ENCODE results near the gene MIS18A.
A peak's percentile ranks its signal among the peaks of the same experiment; 100 is the strongest.
"Not testable (repeated sequence)": the region's sequence is repeated elsewhere in the genome, so short reads cannot be mapped to it uniquely, and the experiment has no call there.

The MIS18A gene

DNA sequence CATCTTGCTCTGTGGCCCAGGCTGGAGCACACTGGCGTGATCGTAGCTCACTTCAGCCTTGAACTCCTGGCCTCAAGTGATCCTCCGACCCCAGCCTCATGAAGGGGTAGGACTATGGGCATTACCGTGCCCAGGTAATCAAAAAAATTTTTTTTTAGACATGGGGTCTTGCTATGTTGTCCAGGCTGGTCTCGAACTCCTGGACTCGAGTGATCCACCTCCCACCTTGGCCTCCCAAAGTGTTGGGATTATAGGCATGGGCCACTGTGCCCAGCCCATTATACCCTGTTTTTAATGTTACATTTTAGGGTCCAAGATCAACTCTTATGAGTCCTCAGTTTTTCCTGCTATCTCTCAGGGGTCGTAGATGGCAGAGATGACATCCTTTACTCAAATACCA lies 26.1 kb upstream of the MIS18A start:
- DNase-seq (ENCODE audit: low spot score) = no peak

DNA sequence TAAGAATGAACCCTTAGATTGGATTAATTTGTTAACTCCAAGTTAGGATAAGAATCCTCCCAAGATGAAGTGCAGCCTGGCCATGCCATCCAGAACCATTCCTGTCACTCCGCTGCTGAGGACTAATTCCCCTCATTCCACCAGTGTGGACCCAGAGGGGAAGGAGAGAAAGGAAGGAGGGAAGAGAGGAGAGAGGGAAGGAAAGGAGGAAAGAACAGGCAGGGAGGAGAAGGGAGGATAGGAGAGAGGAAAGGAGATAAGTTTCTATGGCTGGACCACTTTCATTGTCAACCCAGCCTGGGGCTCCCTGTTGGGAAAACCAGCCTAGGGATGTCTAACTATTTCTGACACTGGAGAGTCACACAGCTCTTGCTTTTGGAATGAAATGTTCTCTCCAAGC lies 24.5 kb upstream of the MIS18A start:
- no peak for DNase-seq (ENCODE audit: low spot score)

DNA sequence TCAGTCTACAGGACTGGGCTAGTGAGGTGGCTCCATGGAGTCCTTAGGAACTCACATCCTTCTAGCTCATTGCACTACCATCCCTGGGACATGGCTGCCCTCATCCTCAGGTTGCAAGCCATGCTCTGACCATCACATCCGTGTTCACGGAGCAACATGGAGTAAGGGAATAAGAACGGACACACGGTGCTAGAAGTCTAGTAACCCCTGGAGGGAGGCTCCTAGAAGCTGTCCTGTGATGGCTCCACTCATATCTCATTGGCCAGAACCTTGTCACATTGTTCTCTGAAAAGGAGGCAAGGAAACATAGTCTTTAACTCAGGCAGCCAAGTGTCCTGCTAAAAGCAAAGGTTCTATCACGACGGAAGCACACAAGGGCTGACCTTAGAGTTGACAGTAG lies 23.7 kb upstream of the MIS18A start:
- DNase-seq (ENCODE audit: low spot score) = no peak

DNA sequence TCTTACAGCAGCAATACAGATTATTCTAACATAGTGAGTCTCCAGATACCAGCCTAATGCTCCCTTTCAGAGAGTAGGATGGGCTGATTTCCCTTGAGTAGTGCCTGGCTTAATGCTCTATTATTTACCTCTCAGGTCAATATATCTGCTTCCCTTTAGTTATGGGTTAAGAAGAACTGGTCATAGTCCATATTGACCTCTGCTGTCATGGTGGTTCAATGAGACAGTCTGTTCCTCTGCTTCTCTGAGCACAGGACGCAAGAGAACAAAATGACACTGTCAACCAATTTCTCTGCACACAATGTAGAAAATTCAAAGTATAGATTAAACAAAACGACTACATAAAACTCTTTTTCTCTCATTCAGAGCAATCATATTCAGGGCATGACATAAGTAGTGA lies 22.7 kb upstream of the MIS18A start:
- DNase-seq (ENCODE audit: low spot score) = no peak

DNA sequence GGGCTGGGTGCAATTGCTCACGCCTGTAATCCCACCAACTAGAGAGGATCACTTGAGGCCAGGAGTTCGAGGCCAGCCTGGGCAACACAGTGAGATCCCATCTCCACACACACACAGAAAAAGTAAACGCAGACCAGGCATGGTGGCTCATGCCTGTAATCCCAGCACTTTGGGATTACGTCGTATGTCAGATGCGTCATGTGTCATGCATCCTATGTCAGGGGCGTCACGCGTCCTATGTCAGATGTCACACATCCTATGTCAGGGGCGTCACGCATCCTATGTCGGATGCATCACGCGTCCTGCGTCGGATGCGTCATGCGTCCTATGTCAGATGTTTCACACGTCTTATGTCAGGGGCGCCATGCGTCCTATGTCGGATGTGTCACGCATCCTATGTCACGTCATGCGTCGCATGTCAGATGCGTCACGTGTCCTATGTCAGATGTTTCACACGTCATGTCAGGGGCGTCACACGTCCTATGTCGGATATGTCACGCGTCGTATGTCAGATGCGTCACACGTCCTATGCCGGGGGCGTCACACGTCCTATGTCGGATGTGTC lies 21.4 kb upstream of the MIS18A start:
- DNase-seq (ENCODE audit: low spot score) = no peak

DNA sequence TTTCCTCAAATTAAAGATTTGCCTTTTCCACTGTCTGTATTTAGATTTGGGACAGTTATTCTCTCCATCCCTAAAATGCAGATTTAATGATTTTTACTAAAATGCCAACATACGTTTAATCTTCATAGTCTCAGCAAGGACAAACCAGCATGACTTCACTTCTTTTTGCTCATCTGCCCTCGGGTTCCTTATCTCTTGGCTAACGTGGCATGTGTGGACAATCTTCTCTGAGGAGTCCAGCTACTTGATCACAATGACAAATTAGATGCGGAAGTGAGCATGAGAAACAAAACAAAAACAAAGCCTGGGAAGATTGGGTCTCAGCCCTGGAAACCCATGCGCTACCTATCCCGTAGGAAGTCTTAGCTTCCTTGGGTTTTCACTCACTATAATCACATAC lies 20.8 kb upstream of the MIS18A start:
- DNase-seq (ENCODE audit: low spot score) = no peak

DNA sequence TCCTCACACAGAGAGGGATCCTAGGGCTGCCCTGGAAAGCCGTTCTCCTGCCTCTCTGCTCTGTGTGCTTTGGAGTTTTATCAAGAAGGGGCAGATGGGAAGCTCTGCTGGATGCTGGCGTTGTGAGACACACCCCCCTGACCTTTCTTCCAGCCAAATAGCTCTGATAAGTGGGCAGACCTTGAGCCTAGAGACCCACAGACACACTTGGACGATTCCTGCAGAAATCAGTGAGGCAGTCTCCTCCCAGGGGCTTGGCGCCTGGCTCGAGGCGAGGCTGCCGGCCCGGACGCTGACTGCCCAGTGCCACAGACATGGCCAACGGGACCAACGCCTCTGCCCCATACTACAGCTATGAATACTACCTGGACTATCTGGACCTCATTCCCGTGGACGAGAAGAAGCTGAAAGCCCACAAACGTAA lies 19.8 kb upstream of the MIS18A start, which contains the start of gene MRAP:
Gene MRAP (plus strand): TSS at position 198 of the 424 bp plus-strand sequence. CDS start 117 bp downstream, at position 315.
- DNase-seq (ENCODE audit: low spot score) = no peak

DNA sequence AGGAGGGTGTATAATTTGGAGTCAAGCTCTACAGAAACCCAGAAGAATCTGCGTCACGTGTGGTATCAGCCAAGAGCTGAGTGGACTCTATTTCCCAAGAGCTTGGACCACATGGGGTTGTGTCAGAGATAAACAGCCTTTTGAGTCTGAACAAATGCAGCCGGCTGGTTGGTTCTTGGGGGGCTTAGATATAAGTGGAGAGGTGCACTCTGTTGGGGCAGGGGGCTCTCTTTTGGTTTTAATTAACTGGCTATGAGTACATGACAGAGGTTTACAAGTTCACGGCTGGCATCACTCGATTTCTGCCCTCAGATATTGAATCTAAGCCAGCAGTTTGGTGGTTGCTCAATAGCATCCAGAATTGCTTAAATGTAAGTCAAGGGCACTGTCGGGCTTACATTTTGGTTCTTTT lies 19.3 kb upstream of the MIS18A start:
- DNase-seq (ENCODE audit: low spot score) = no peak

DNA sequence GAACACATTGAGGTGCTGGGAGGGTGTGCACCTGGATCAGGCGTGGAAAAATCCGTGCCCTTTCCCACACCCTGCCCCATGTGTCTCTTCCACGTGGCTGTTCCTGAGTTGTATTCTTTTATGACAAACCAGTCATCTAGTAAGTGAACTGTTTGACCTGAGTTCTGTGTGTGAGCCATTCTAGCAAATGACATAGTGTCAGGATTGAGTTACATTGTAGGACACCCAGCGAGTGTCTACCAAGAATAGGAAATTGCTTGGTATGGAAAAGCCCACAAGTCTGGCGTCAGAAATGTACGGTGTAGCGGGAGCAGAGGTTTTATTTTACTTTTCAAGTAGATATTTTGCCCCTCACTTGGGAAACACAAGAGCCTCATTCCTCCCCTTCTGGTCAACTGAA lies 18.6 kb upstream of the MIS18A start:
- DNase-seq (ENCODE audit: low spot score) = no peak

DNA sequence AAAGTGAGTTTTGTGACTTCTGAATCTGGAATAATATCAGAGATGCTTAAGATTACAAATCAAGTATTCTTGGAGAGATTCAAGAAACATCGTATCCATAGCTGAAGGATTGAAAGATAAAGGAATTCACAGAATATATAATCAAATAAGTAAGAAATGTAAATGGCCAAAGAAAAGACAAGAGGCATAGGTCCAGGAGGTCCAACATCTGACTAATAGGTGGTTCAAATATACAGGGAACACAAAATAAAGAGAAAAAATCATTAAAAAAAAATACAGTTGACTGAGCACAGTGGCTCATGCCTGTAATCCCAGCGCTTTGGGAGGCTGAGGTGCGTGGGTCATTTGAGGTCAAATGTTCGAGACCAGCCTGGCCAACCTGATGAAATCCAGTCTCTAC lies 6.6 kb upstream of the MIS18A start:
- DNase-seq (ENCODE audit: low spot score) = no peak

DNA sequence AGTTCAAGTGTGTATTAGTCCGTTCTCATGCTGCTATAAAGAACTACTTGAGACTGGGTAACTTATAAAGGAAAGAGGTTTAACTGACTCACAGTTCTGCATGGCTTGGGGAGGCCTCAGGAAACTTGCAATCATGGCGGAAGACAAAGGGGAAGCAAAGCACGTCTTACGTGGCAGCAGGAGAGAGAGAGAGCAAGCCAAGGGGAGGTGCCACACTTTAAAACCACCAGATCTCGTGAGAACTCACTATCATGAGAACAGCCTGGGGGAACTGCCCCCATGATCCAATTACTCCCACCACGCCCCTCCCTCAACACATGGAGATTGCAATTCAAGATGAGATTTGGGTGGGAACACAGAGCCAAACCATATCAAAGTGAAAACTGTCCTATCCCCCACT lies 4.1 kb upstream of the MIS18A start:
- no peak for DNase-seq (ENCODE audit: low spot score)

DNA sequence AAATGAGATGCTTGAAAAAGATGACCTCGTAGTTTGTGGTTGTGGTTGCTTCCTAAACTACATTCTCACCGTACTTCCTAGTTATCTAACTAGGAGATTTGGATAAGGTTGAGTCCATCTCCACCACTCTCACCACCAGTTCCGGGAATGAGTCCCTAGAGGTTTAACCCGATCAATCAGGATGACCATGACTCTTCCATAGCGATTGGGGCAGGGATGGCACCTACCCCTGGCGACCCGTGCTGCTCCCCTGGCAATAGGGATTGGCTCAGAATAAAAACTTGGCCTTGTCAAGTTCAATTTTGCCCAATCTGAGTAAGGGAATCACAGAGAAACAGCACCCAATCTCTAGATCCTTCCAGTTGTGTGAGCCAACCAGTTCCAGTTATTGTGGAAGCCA lies 2.7 kb upstream of the MIS18A start:
- DNase-seq (ENCODE audit: low spot score) = no peak

DNA sequence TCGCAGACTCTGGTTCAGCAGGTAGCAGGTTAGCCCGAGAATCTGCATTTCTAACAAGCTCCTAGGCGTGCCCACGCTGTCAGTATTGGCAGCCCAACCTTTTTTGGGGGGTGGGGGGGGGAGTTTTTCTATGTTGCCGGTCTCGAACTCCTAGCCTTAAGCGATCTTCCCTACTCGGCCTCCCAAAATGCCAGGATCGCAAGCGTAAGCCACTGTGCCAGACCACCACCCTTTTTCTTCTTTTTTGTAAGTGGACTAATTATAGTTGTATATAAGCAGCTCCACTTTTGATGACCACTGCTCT lies 480 bp upstream of the MIS18A start:
- DNase-seq (ENCODE audit: low spot score) = no peak

DNA sequence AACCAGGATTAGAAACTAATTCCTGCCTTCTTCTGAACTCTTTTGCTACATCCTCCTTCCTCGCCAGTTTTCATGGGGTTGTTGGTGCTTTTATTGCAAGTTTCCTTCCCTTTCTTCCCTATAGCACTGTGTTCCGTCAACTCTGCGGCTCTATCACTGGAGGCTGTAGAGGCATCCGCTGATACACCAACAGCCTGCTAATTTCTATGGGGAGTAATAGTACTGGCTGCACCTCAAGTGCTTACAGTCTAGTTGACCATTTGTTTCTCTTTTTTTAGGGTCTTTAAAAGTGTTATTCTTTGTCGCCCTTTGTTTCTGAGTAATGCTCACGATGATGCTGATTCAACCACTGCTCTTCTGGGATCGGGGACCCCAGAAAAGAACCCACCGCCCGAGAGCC lies 746 bp downstream of the MIS18A start:
- peak; percentile 34 for DNase-seq (ENCODE audit: low spot score)

DNA sequence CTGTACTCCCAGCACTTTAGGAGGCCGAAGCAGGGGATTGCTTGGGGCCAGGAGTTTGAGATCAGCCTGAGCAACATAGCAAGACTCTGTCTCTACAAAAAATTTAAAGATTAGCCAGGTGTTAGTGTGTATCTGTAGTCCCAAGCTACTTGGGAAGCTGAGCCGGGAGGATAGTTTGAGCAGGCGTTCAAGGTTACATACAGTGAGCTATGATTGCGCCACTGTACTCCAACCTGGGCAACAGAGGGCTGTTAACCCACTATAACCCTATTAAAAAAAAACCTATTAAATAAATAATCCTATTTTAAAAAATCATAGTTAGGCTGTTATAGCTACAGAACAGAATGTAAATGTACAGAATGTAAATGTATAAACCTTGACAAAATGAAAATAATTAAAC lies 2.2 kb downstream of the MIS18A start:
- no peak for DNase-seq (ENCODE audit: low spot score)

DNA sequence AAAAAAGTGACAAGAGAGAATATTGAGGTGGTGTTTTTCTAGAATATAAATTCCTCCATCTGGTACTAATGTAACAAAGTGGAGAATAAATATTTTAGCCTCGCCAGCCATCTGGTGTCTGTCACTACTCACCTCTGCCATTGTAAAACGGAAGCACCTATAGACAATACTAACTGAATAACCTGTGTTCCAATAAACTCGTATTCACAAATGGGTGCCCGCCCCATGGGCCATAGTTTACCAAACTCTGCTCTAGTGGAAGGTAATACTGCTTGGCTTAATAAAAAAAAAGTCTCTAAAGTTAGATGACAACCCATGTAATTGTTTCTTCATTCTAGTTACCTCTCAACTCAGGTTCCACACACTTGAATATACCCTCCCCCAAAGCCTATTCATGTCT lies 8.1 kb downstream of the MIS18A start:
- DNase-seq (ENCODE audit: low spot score) = no peak

DNA sequence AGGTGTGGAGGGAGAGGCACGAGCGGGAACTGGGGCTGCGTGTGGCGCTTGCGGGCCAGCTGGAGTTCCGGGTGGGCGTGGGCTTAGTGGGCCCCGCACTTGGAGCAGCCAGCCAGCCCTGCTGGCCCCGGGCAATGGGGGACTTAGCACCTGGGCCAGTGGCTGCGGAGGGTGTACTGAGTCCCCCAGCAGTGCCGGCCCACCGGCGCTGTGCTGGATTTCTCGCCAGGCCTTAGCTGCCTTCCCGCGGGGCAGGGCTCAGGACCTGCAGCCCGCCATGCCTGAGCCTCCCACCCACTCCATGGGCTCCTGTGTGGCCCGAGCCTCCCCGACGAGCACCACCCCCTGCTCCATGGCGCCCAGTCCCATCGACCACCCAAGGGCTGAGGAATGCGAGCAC lies 13.5 kb downstream of the MIS18A start:
- DNase-seq (ENCODE audit: low spot score) = not testable (repeated sequence)

DNA sequence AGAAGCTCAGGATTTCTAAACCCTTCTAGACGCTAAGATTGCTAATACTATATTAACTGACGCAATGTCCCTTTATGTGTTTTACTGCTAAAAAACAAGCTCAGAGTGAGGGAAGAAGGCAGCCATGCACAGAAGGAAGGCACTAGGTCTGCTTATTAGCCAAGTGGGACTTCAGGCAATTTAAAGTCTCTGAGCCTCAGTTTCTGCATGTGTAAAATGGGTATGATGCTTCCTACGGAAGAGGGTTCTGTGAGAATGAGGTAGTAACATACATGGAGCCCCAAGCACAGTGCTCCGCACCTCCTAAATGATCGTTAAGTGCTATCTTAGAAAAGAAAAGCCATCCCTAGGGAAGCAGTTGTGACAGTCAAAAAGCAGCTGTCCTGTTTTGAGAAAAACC lies 16.9 kb downstream of the MIS18A start:
- no peak for DNase-seq (ENCODE audit: low spot score)

DNA sequence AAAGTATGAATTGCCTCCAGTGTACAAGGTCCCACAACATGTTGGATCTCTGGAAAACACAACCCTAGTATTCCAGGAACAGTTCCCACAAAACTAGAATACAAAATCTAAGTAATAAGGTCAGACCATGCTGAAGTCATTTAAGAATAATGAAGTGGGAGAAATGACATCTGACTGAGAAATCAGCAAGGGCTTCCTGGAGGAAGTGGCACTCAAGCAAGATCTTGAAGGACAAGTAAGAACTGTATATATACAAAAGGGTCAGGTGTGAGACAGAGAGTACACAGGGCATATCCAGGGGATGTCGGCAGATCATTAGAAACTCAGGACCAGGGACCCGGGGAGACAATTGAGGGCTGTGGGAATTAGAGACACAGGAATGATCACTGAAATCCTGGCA lies 18.7 kb downstream of the MIS18A start:
- no peak for DNase-seq (ENCODE audit: low spot score)

DNA sequence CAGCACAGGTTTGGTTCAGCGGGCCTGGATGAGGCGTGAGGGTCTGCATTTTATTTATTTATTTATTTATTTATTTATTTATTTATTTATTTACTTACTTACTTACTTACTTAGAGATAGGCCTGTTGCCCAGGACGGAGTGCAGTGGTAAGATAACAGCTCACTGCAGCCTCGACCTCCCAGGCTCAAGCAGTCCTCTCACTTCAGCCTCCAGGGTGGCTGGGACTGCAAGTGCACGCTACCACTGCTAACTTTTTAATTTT lies 20.1 kb downstream of the MIS18A start:
- not testable (repeated sequence) for DNase-seq (ENCODE audit: low spot score)

DNA sequence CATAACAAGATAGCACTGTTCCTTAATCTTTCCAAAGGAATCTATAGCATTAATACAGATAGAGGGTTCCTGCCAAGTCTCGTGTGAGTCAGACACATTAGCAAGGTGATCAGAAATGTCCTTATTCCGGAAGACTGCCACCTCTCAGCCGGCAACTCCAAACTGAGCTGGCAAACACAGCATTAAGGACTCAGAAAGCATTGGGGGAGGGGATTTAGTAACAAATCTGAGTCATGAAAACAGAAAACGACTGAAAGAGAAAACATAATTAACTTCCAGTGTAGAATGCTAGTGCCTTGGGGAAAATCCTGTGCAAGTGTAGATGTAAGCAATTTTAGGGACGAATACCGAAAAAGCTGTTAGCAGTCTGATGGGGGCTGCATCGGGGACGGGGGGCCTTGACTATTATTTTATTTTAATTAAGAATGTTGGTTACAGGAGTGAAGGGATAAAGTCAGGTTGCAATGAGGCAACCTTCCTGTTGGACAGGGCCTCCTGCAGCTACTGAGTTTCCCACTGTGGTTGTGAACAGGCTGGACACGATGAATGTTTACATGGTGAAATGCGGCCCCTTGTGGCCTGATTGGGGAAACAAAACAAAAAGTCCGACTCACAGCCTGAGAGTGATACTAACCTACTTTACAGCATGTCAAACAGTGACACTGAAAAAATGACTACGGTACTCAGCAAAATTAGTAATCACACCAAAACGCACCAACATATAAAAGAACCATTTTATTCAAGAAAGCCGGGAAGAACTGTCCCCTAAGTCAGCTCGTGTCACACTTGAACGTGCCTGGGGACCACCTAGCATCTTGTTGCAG lies 20.7 kb downstream of the MIS18A start:
- peak; percentile 82 for DNase-seq (ENCODE audit: low spot score)

DNA sequence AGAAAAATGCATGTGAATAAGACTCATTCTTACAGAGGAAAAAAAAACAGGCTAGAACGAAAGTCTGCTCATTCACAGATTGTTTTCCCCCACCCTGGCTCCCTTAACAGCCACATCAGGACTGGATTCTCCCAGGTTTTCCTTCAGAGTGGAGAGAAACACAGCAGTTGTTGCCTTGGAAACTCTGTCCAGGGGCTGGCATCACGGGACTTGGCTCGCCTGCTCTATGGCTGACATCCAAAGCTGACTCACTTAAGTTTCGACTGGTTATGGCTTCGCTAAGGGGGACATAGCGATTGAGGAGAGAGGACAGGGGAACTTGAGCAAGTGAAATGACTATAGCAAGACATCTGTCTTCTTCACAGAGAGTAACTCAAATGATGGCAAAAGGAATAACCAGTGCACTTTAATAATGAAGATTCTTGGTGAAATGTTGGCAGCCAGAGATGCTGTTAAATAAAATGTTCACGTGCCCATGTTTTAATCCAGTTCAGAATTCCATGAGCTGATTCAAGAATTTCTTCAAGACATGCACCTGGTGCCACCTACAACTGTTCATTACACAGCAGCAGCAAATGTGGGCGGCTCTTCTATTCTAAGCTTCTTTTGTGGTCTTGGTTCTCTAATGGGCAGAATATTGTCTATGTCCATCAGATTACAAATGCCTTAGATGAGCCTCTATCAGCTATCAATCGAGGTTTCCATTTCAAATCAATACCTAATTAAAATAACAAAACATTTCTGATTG lies 21.8 kb downstream of the MIS18A start:
- peak; percentile 58 for DNase-seq (ENCODE audit: low spot score)

DNA sequence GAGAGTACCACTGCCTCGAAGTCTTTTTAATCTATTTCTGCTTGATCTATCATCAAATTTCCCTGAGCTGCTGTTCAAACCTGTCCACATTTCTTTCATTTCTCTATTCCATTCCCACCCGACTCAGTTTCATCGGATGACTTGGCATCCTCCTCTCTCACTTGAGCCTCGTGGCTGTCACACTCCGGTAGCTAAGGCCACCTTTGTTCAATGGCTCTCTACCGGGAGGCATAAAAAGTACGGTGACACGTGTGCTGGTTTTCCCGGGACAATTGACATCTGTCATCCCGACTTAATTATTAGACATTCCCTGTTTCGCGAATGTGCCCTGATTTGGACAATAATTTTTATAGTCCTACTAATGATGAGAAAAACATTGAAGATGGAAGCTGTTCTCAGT lies 22.6 kb downstream of the MIS18A start:
- no peak for DNase-seq (ENCODE audit: low spot score)

DNA sequence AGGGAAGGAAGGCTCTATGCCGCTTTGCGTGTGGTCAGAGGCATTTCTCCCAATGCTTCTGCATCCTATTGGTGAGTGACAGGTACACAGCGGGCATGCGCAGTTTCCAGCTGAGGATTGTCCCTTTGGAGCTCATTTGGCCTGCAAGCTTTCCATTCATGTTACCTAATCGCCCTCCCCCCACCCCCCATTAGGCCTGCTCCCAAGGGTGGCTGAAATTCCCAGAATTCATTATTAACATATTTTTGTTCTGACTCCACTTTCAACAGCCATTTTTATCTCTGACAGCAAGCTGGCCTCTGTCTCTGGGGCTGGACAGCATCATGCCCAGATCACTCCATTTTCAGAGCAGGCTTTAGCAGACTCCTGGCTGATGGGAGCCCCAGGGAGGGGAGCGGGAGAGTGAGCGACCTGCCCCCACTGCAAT lies 25.6 kb downstream of the MIS18A start:
- DNase-seq (ENCODE audit: low spot score) = no peak
